IMR-90 (cell line): Measurements from ENCODE around the gene METTL25. TPM values are rescaled to one million over a fixed set of nuclear protein-coding genes. Genes with fewer than 3 reads are reported as not detected.
A peak's percentile ranks its signal among the peaks of the same experiment; 100 is the strongest.

Source experiments
- ATAC-seq: fragments of 200-7000 bp; cut with Tn5 transposase; 2 replicates; pipeline ENCODE4 v1.9.1; 2020; ENCODE audit warnings: low read depth, mild to moderate bottlenecking, moderate library complexity
- BruUV-seq: library from RNA; stranded (reverse); fragments of 400-500 nt; replicated peaks from 2 replicates; lab custom pipeline; 2021; lab: Mats Ljungman, UMichigan
- CTCF ChIA-PET: fragments of 300-600 bp; formaldehyde crosslinking; extraction: SDS; loops from one replicate; lab custom pipeline; 2021; ENCODE audit warnings: antibody characterized with exemption; lab: Yijun Ruan, JAX
- POLR2A ChIA-PET: fragments of 300-600 bp; sonication (Branson Sonifier 250); formaldehyde crosslinking; loops from one replicate; lab custom pipeline; 2022; ENCODE audit warnings: antibody characterized with exemption; ENCODE audit not compliant: unreplicated experiment; lab: Charles Lee
- DNase-seq: peaks from one replicate; pipeline ENCODE4 v3.0.0; 2013
- H2AFZ ChIP-seq: replicated peaks from 2 replicates; pipeline ENCODE3; 2013; ENCODE audit warnings: low read length, mild to moderate bottlenecking; ENCODE audit not compliant: poor library complexity
- H2AK5ac ChIP-seq: 2 replicates; pipeline ENCODE4 v1.6.1; 2013; ENCODE audit warnings: low read depth, low read length, inconsistent platforms
- H2AK9ac ChIP-seq: replicated peaks from 2 replicates; pipeline ENCODE3; 2013; ENCODE audit warnings: mild to moderate bottlenecking, low read depth, low read length, moderate library complexity; ENCODE audit not compliant: poor library complexity
- H2BK120ac ChIP-seq: 2 replicates; pipeline ENCODE4 v1.6.1; 2013; ENCODE audit warnings: low read depth, low read length, inconsistent platforms
- H2BK15ac ChIP-seq: 3 replicates; pipeline ENCODE4 v1.6.1; 2013; ENCODE audit warnings: low read depth, low read length, inconsistent platforms
- H2BK20ac ChIP-seq: 2 replicates; pipeline ENCODE4 v1.6.1; 2013; ENCODE audit warnings: low read depth, mild to moderate bottlenecking, inconsistent platforms, low read length, moderate library complexity
- H2BK5ac ChIP-seq: 2 replicates; pipeline ENCODE4 v1.6.1; 2013; ENCODE audit warnings: mild to moderate bottlenecking, low read depth, low read length, inconsistent platforms; ENCODE audit not compliant: poor library complexity, severe bottlenecking
- H3K14ac ChIP-seq: replicated peaks from 2 replicates; pipeline ENCODE4 v1.6.1; 2013; ENCODE audit warnings: low read depth, low read length, inconsistent platforms
- H3K18ac ChIP-seq: 2 replicates; pipeline ENCODE4 v1.6.1; 2013; ENCODE audit warnings: low read depth, low read length, control low read depth
- H3K23ac ChIP-seq: 2 replicates; pipeline ENCODE4 v1.6.1; 2013; ENCODE audit warnings: low read depth, low read length, inconsistent platforms
- H3K27ac ChIP-seq: 2 replicates; pipeline ENCODE4 v1.5.1; 2013; ENCODE audit warnings: mild to moderate bottlenecking, control low read depth, low read length; ENCODE audit not compliant: insufficient read depth
- H3K27me3 ChIP-seq: 2 replicates; pipeline ENCODE4 v1.6.1; 2013; ENCODE audit warnings: low read length; ENCODE audit not compliant: control insufficient read depth, insufficient read depth
- H3K36me3 ChIP-seq: 2 replicates; pipeline ENCODE4 v1.6.1; 2013; ENCODE audit warnings: low read length, mixed read lengths; ENCODE audit not compliant: control insufficient read depth, insufficient read depth
- H3K4ac ChIP-seq: 2 replicates; pipeline ENCODE4 v1.6.1; 2013; ENCODE audit warnings: low read depth, low read length, inconsistent platforms
- H3K4me1 ChIP-seq: 2 replicates; pipeline ENCODE4 v1.6.1; 2013; ENCODE audit warnings: low read length, mixed read lengths; ENCODE audit not compliant: control insufficient read depth, insufficient read depth
- H3K4me2 ChIP-seq: 2 replicates; pipeline ENCODE4 v1.6.1; 2013; ENCODE audit warnings: low read depth, mild to moderate bottlenecking, control low read depth, low read length, moderate library complexity
- H3K4me3 ChIP-seq: 2 replicates; pipeline ENCODE4 v1.5.1; 2013; ENCODE audit warnings: low read depth, mild to moderate bottlenecking, control low read depth, low read length, moderate library complexity; ENCODE audit not compliant: insufficient read depth
- H3K56ac ChIP-seq: 2 replicates; pipeline ENCODE4 v1.6.1; 2013; ENCODE audit warnings: low read length, inconsistent platforms; ENCODE audit not compliant: insufficient read depth; ENCODE audit errors: extremely low read depth
- H3K79me1 ChIP-seq, 2 experiments: 2 replicates each; pipeline ENCODE4 v1.6.1; 2013; ENCODE audit warnings: low read length in 2 of 2, inconsistent platforms in 1 of 2, low read depth in 1 of 2
- H3K9ac ChIP-seq: 2 replicates; pipeline ENCODE4 v1.6.1; 2013; ENCODE audit warnings: low read depth, low read length, control low read depth
- H3K9me1 ChIP-seq: 2 replicates; pipeline ENCODE4 v1.6.1; 2013; ENCODE audit warnings: low read length, inconsistent platforms; ENCODE audit not compliant: insufficient read depth
- H3K9me3 ChIP-seq: 2 replicates; pipeline ENCODE4 v1.6.1; 2013; ENCODE audit warnings: low read length; ENCODE audit not compliant: control insufficient read depth, insufficient read depth
- H4K20me1 ChIP-seq: 2 replicates; pipeline ENCODE4 v1.6.1; 2013; ENCODE audit warnings: low read length, inconsistent platforms; ENCODE audit not compliant: insufficient read depth
- H4K5ac ChIP-seq: 2 replicates; pipeline ENCODE4 v1.6.1; 2013; ENCODE audit warnings: mild to moderate bottlenecking, low read depth, low read length, control low read depth
- H4K8ac ChIP-seq, 2 experiments: 2 replicates each; pipeline ENCODE4 v1.6.1; 2013; ENCODE audit warnings: low read depth in 2 of 2, low read length in 2 of 2, control low read depth in 1 of 2, inconsistent platforms in 1 of 2
- H4K91ac ChIP-seq: 2 replicates; pipeline ENCODE4 v1.6.1; 2013; ENCODE audit warnings: low read depth, low read length, inconsistent platforms; ENCODE audit not compliant: insufficient read depth
- CTCF ChIP-seq: conservative IDR thresholded peaks from 2 replicates; pipeline ENCODE4 v1.5.1; 2012; ENCODE audit warnings: mild to moderate bottlenecking, low read depth, low read length, improper control_type of control experiment
- USF2 ChIP-seq: fragments of 150-350 bp; IDR thresholded peaks from 2 replicates; pipeline ENCODE4 v1.6.1; 2017; ENCODE audit warnings: mild to moderate bottlenecking, antibody characterized with exemption, low read length, low read depth
- dilution Hi-C: fragments of 300-500 bp; cut with HindIII; formaldehyde crosslinking; loops from one replicate; pipeline ENCODE4 v1.14.3; 2018; ENCODE audit warnings: low sequenced_read_pairs; ENCODE audit not compliant: unreplicated experiment
- in situ Hi-C: fragments of 300-500 bp; cut with MboI; formaldehyde crosslinking; loops from 3 replicates; pipeline ENCODE4 v1.14.3; 2019; ENCODE audit warnings: low sequenced_read_pairs, inconsistent platforms, mixed read lengths
- intact Hi-C: fragments of 100-400 bp; cut with micrococcal nuclease; formaldehyde crosslinking; loops from 2 replicates; pipeline ENCODE4 v1.10.0; 2022
- polyA plus RNA-seq, 3 experiments: library from polyadenylated mRNA; depleted of rRNA; stranded (reverse); fragments of >200 nt; gene quantifications; 2 replicates each; pipeline ENCODE4 v1.2.3, GENCODE V29; 2012; ENCODE audit warnings: low replicate concordance in 1 of 3
- total RNA-seq: library from RNA; depleted of rRNA; stranded (reverse); fragments of >200 nt; gene quantifications from 2 replicates; pipeline ENCODE4 v1.2.3, GENCODE V29; 2012

The METTL25 gene
- total and polyA plus RNA-seq, 2 of the 4 experiments (the other 2 are of a cell fraction), result 2.6 to 3.0 TPM

GRCh38 chr12:82517027-82517426 is 158.7 kb downstream of the METTL25 start:
- H3K27ac ChIP-seq, result no peak overlapping the region
- no TSS peak for BruUV-seq
- no peaks in the 10 kb centered on the region for H3K27me3 ChIP-seq
- H3K79me1 ChIP-seq, result no peaks in the 10 kb centered on the region
- H2BK120ac ChIP-seq, result no peak overlapping the region
- no peaks in the 10 kb centered on the region for H3K4me1 ChIP-seq
- no peak overlapping the region for H2BK15ac ChIP-seq
- no peak overlapping the region for H3K23ac ChIP-seq
- H3K36me3 ChIP-seq, result no peaks in the 10 kb centered on the region
- no peak overlapping the region for H2AFZ ChIP-seq
- no peak overlapping the region for H4K8ac ChIP-seq
- H3K9me1 ChIP-seq, result no peaks in the 10 kb centered on the region
- H2AK9ac ChIP-seq, result no peak overlapping the region
- POLR2A ChIA-PET, result no interaction called here
- H2AK5ac ChIP-seq, result no peak overlapping the region
- DNase-seq (peak; percentile 4), ATAC-seq (peak; percentile 59)
- H3K18ac ChIP-seq, result no peak overlapping the region
- no peak overlapping the region for H4K5ac ChIP-seq
- CTCF ChIA-PET, result no interaction called here
- dilution Hi-C loops (no loop called here), in situ Hi-C loops (no loop called here), intact Hi-C loops (no loop called here)
- no peak overlapping the region for H3K14ac ChIP-seq
- peak; percentile 13; the same call in 1 of the 2 replicates for TF ChIP-seq CTCF
- TF ChIP-seq USF2, result no peak
- H3K9me3 ChIP-seq, result no peaks in the 10 kb centered on the region
- H2BK20ac ChIP-seq, result no peak overlapping the region
- H2BK5ac ChIP-seq, result no peak overlapping the region
- no peaks in the 10 kb centered on the region for H4K20me1 ChIP-seq
- H4K91ac ChIP-seq, result no peak overlapping the region
- H3K4me2 ChIP-seq, result no peak overlapping the region
- H3K56ac ChIP-seq, result no peak overlapping the region
- H3K4me3 ChIP-seq, result no peak overlapping the region
- H3K4ac ChIP-seq, result no peak overlapping the region
- no peak overlapping the region for H3K9ac ChIP-seq
